Measurements from ENCODE around the gene ACTN3. TPM values are rescaled to one million over a fixed set of nuclear protein-coding genes. Genes with fewer than 3 reads are reported as not detected.

The ACTN3 gene
- total and polyA plus RNA-seq, 7 donors, result under 0.01 TPM; not detected in 6

GRCh38 chr11:66598993-66599392 is 52.3 kb downstream of the ACTN3 start:
- intact Hi-C loops (cut with DNase I), result no loop called here
- peaks cover 0 to 38% (median 34%) of the 10 kb centered on the region in 4 donors for H3K4me1 ChIP-seq
- H3K27me3 ChIP-seq, result no peaks in the 10 kb centered on the region
- no peak overlapping the region for H3K27ac ChIP-seq
- H3K9me3 ChIP-seq, result no peaks in the 10 kb centered on the region
- WGBS, 2 donors, result 97 to 99% methylated on average over 6 of the region's 6 CpGs
- TF ChIP-seq POLR2A (IDR thresholded peaks at IDR 0.05) (no peak), EP300 (IDR thresholded peaks at IDR 0.05) (no peak), POLR2AphosphoS5 (IDR thresholded peaks at IDR 0.05) (no peak), CTCF (IDR thresholded peaks at IDR 0.05) (no peak)
- DNase-seq, result no peak
- H3K36me3 ChIP-seq, result peaks cover 5 to 37% (median 14%) of the 10 kb centered on the region in 4 donors
- no peak overlapping the region for H3K4me3 ChIP-seq

- H3K4me3 ChIP-seq, result no peak overlapping the region
- H3K27me3 ChIP-seq, result no peaks in the 10 kb centered on the region
- H3K9me3 ChIP-seq, result no peaks in the 10 kb centered on the region
- TF ChIP-seq EP300 (IDR thresholded peaks at IDR 0.05), result no peak
- no peak for TF ChIP-seq POLR2AphosphoS5 (IDR thresholded peaks at IDR 0.05)
- TF ChIP-seq POLR2A (IDR thresholded peaks at IDR 0.05), result no peak
- no peak for TF ChIP-seq CTCF (IDR thresholded peaks at IDR 0.05)
- peaks cover 9 to 49% (median 17%) of the 10 kb centered on the region in 4 donors for H3K36me3 ChIP-seq
- no peak overlapping the region for H3K27ac ChIP-seq
- H3K4me1 ChIP-seq, result peaks cover 0 to 26% (median 22%) of the 10 kb centered on the region in 4 donors
- DNase-seq, result no peak
- intact Hi-C loops (cut with DNase I), result no loop called here
- 86 to 94% methylated on average over 2 of the region's 2 CpGs for WGBS, 2 donors
These were observed 53.5 kb downstream of the ACTN3 start for GRCh38 chr11:66600219-66600618.

GRCh38 chr11:66600631-66601233 is 54.0 kb downstream of the ACTN3 start:
- 84 to 89% methylated on average over 4 of the region's 4 CpGs for WGBS, 2 donors
- no peaks in the 10 kb centered on the region for H3K9me3 ChIP-seq
- H3K4me3 ChIP-seq, result no peak overlapping the region
- no peaks in the 10 kb centered on the region for H3K27me3 ChIP-seq
- H3K36me3 ChIP-seq, result peaks cover 11 to 55% (median 23%) of the 10 kb centered on the region in 4 donors
- intact Hi-C loops (cut with DNase I), result no loop called here
- DNase-seq, result no peak
- TF ChIP-seq POLR2AphosphoS5 (IDR thresholded peaks at IDR 0.05) (no peak), POLR2A (IDR thresholded peaks at IDR 0.05) (no peak), EP300 (IDR thresholded peaks at IDR 0.05) (no peak), CTCF (IDR thresholded peaks at IDR 0.05) (no peak)
- H3K4me1 ChIP-seq, result peaks cover 0 to 21% (median 17%) of the 10 kb centered on the region in 4 donors
- H3K27ac ChIP-seq, result no peak overlapping the region

GRCh38 chr11:66603072-66603471 is 56.4 kb downstream of the ACTN3 start:
- Histone ChIP-seq H3K4me1 (peaks cover 0 to 27% (median 25%) of the 10 kb centered on the region in 4 donors), H3K27ac (peak overlapping the region in 1 of 4 donors; percentile 35), H3K4me3 (no peak overlapping the region), H3K9me3 (no peaks in the 10 kb centered on the region), H3K27me3 (no peaks in the 10 kb centered on the region), H3K36me3 (peaks cover 11 to 59% (median 27%) of the 10 kb centered on the region in 4 donors)
- no peak for DNase-seq
- no peak for TF ChIP-seq POLR2AphosphoS5 (IDR thresholded peaks at IDR 0.05)
- no peak for TF ChIP-seq CTCF (IDR thresholded peaks at IDR 0.05)
- no peak for TF ChIP-seq POLR2A (IDR thresholded peaks at IDR 0.05)
- no peak for TF ChIP-seq EP300 (IDR thresholded peaks at IDR 0.05)
- 95 to 96% methylated on average over 6 of the region's 6 CpGs for WGBS, 2 donors
- intact Hi-C loops (cut with DNase I), result no loop called here

Measured in sigmoid colon (tissue), 7 donors.